UCSD-AML1 (cell line): ENCODE results near the gene CRACDL.

ENCODE experiments used
- DNase-seq: peaks from one replicate; lab custom pipeline; 2025; ENCODE audit not compliant: unreplicated experiment; lab: John Stamatoyannopoulos, UW

The CRACDL gene

GRCh38 chr2:98935777-98936352 is at the start of gene CRACDL:
CRACDL (minus strand) TSS chr2:98936225; CDS start chr2:98846800, 89,425 bp downstream.
- DNase-seq = no peak

- no peak for DNase-seq
Observed at GRCh38 chr2:98975611-98976010, 39.6 kb upstream of the CRACDL start.

GRCh38 chr2:98972582-98973167 is 36.6 kb upstream of the CRACDL start:
- DNase-seq = no peak

- DNase-seq = no peak
Observed at GRCh38 chr2:98959810-98960507, 23.9 kb upstream of the CRACDL start.

GRCh38 chr2:98952966-98953365 is 16.9 kb upstream of the CRACDL start:
- DNase-seq = no peak

GRCh38 chr2:98948956-98949739 is 13.1 kb upstream of the CRACDL start:
- DNase-seq = no peak

- DNase-seq = no peak
Observed at GRCh38 chr2:98947554-98947953, 11.5 kb upstream of the CRACDL start.

- no peak for DNase-seq
Observed at GRCh38 chr2:98946855-98947254, 10.8 kb upstream of the CRACDL start.

- no peak for DNase-seq
Observed at GRCh38 chr2:98944775-98945174, 8.8 kb upstream of the CRACDL start.

GRCh38 chr2:98940102-98940501 is 4.1 kb upstream of the CRACDL start:
- DNase-seq = no peak

GRCh38 chr2:98937906-98938305 is 1.9 kb upstream of the CRACDL start:
- DNase-seq = no peak

GRCh38 chr2:98936353-98937351 is 627 bp upstream of the CRACDL start:
- no peak for DNase-seq

- no peak for DNase-seq
Observed at GRCh38 chr2:98935111-98935770, 784 bp downstream of the CRACDL start.

GRCh38 chr2:98932778-98933343 is 3.2 kb downstream of the CRACDL start:
- no peak for DNase-seq

- no peak for DNase-seq
Observed at GRCh38 chr2:98932164-98932563, 3.9 kb downstream of the CRACDL start.

GRCh38 chr2:98931596-98931995 is 4.4 kb downstream of the CRACDL start:
- no peak for DNase-seq

GRCh38 chr2:98929920-98930319 is 6.1 kb downstream of the CRACDL start:
- no peak for DNase-seq

- DNase-seq = no peak
Observed at GRCh38 chr2:98928242-98928641, 7.8 kb downstream of the CRACDL start.

- no peak for DNase-seq
Observed at GRCh38 chr2:98927027-98927426, 9.0 kb downstream of the CRACDL start.

- DNase-seq = no peak
Observed at GRCh38 chr2:98926601-98927000, 9.4 kb downstream of the CRACDL start.
